Fibroblast of pulmonary artery (primary cell): Measurements from ENCODE around the gene DNAI4.
"Not testable (repeated sequence)": the region's sequence is repeated elsewhere in the genome, so short reads cannot be mapped to it uniquely, and the experiment has no call there.

Experiments used
- DNase-seq: peaks from one replicate; pipeline ENCODE4 v3.0.0-alpha.2; 2010; ENCODE audit warnings: low read depth
- H3K4me3 ChIP-seq: replicated peaks from 2 replicates; pipeline ENCODE4 v1.5.1; 2011; ENCODE audit warnings: low read depth, mild to moderate bottlenecking, control low read depth, low read length, moderate library complexity
- CTCF ChIP-seq: IDR thresholded peaks from 2 replicates; pipeline ENCODE4 v1.5.1; 2011; ENCODE audit warnings: mild to moderate bottlenecking, control low read depth, low read length, inconsistent platforms; ENCODE audit errors: missing control alignments

The DNAI4 gene

DNA sequence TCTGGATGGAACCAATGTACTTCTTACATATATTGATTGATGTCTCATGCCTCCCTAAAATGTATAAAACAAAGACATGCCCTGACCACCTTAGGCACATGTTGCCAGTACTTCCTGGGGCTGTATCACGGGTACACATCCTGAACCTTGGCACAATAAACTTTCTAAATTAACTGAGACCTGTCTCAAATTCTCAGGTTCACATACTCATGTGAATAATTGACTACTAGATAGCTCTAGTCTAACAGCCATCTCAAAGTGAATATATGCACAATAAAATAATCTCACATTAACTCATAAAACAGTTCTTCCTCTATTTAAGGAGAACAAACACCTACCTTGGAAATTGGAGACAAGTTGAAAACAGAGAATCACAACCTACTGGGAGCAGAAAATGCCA is 5.6 kb downstream of the DNAI4 start:
- DNase-seq: no peak
- H3K4me3 ChIP-seq: no peak overlapping the region
- TF ChIP-seq CTCF: no peak

- no peak for TF ChIP-seq CTCF
- DNase-seq: no peak
- H3K4me3 ChIP-seq: no peak overlapping the region
Observed at GRCh38 chr1:66917476-66917875, 7.2 kb downstream of the DNAI4 start.

GRCh38 chr1:66916320-66916719 is 8.3 kb downstream of the DNAI4 start:
- no peak overlapping the region for H3K4me3 ChIP-seq
- TF ChIP-seq CTCF: no peak
- peak; percentile 37 for DNase-seq

GRCh38 chr1:66915203-66915602 is 9.5 kb downstream of the DNAI4 start:
- DNase-seq, H3K4me3 ChIP-seq: not testable (repeated sequence)

- no peak for TF ChIP-seq CTCF
- DNase-seq: no peak
- H3K4me3 ChIP-seq: no peak overlapping the region
Observed at GRCh38 chr1:66893712-66894111, 30.9 kb downstream of the DNAI4 start.

DNA sequence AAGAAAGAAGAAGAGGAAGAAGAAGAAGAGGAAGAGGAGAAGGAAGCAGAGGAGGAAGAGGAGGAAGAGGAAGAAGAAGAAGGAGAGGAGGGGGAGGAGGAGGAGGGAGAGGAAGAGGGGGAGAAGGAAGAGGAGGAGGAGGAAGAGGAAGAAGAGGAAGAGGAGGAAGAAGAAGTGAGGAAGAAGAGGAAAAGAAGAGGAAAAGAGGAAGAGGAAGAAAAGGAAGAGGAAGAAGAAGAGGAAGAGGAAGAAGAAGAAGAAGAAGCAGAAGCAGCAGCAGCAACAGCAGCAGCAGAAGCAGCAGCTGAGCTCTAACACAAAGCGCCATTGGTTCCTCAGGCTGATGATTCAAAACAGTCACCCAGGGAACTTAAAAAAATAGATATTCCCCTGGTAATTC is 34.0 kb downstream of the DNAI4 start:
- no peak overlapping the region for H3K4me3 ChIP-seq
- TF ChIP-seq CTCF: no peak
- no peak for DNase-seq

DNA sequence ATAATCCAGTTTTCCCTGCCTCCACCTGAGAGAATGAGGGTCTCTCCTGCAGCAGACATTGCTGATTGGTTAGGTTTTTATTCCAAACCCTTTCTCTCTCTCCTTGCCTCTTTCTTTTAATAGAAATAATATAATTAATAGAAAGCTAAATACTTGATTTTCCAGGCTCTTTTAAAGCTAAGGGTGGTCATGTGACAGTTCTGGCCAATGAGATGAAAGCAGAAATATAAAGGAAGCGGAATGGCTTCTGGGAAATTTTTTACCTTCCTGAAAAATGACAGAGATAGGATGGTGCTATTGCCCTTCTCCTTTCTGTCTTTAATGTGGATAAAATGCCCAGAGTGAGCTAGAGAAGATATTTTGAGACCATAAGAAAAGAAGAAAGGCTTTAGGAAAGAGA is 35.6 kb downstream of the DNAI4 start:
- no peak for DNase-seq
- TF ChIP-seq CTCF: no peak
- no peak overlapping the region for H3K4me3 ChIP-seq

DNA sequence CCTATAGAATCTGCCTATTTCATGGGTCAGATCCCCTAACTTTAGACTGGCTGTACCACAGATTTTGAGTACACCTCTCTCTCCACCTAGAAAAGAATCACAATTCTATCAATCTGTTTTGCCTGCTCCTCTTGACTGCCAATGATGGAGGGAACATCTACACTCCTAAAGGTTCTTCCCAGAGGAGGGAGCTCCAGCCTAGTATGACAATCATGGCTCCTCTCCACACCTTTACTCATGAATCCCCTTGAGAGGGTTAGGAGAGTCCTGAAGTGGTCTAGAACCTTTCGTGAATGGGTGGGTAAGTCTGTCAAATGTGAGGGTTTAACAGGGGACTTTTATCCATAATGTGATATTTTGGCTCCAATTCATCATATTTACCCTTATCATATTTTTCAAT is 48.0 kb downstream of the DNAI4 start:
- no peak for TF ChIP-seq CTCF
- no peak overlapping the region for H3K4me3 ChIP-seq
- DNase-seq: no peak
